DLD1 (cell line): Measurements from ENCODE around the gene KRT13.

Experiments
- in situ Hi-C: cut with HindIII; loops from 2 replicates; pipeline ENCODE4 v1.10.0; 2017; ENCODE audit warnings: low sequenced_read_pairs

Gene KRT13

GRCh38 chr17:41475421-41475820 lies 30.0 kb downstream of the KRT13 start:
- in situ Hi-C loops = no loop called here

- in situ Hi-C loops = no loop called here
Observed at GRCh38 chr17:41474863-41475262, 30.5 kb downstream of the KRT13 start.

- in situ Hi-C loops = no loop called here
Observed at GRCh38 chr17:41468346-41468745, 37.1 kb downstream of the KRT13 start.

- in situ Hi-C loops = no loop called here
Observed at GRCh38 chr17:41467561-41467960, 37.9 kb downstream of the KRT13 start.

- in situ Hi-C loops = no loop called here
Observed at GRCh38 chr17:41466988-41467387, 38.4 kb downstream of the KRT13 start, which contains the start of gene KRT32. KRT32 (minus strand) TSS chr17:41467386; CDS start chr17:41467325, 61 bp downstream.

GRCh38 chr17:41464682-41465081 lies 40.7 kb downstream of the KRT13 start:
- in situ Hi-C loops = no loop called here

- in situ Hi-C loops = no loop called here
Observed at GRCh38 chr17:41464173-41464572, 41.2 kb downstream of the KRT13 start.

- in situ Hi-C loops = no loop called here
Observed at GRCh38 chr17:41463746-41464145, 41.7 kb downstream of the KRT13 start.

- in situ Hi-C loops = no loop called here
Observed at GRCh38 chr17:41462705-41463104, 42.7 kb downstream of the KRT13 start.

GRCh38 chr17:41457676-41458075 lies 47.7 kb downstream of the KRT13 start:
- in situ Hi-C loops = no loop called here

GRCh38 chr17:41456204-41456603 lies 49.2 kb downstream of the KRT13 start:
- in situ Hi-C loops = no loop called here

GRCh38 chr17:41455236-41455635 lies 50.2 kb downstream of the KRT13 start:
- in situ Hi-C loops = no loop called here

- in situ Hi-C loops = no loop called here
Observed at GRCh38 chr17:41453066-41453465, 52.3 kb downstream of the KRT13 start.

- in situ Hi-C loops = no loop called here
Observed at GRCh38 chr17:41452281-41452680, 53.1 kb downstream of the KRT13 start.

- in situ Hi-C loops = no loop called here
Observed at GRCh38 chr17:41451154-41451728, 54.2 kb downstream of the KRT13 start.
